Retinal pigment epithelial cell (primary cell): ENCODE results near the gene GPX7.

Experiments
- DNase-seq: peaks from one replicate; pipeline ENCODE4 v3.0.0-alpha.2; 2010; ENCODE audit warnings: low read depth
- H3K4me3 ChIP-seq: 2 replicates; pipeline ENCODE4 v1.5.1; 2011; ENCODE audit warnings: mild to moderate bottlenecking, low read length, control low read depth, moderate library complexity
- TF ChIP-seq, protein P1 (sequence below): conservative IDR thresholded peaks from 2 replicates; pipeline ENCODE4 v1.5.1; 2011; ENCODE audit warnings: low read depth, low read length, control low read depth, inconsistent platforms

The GPX7 gene

GRCh38 chr1:52635321-52636089 lies 33.3 kb downstream of the GPX7 start:
- TF ChIP-seq, protein P1, sequence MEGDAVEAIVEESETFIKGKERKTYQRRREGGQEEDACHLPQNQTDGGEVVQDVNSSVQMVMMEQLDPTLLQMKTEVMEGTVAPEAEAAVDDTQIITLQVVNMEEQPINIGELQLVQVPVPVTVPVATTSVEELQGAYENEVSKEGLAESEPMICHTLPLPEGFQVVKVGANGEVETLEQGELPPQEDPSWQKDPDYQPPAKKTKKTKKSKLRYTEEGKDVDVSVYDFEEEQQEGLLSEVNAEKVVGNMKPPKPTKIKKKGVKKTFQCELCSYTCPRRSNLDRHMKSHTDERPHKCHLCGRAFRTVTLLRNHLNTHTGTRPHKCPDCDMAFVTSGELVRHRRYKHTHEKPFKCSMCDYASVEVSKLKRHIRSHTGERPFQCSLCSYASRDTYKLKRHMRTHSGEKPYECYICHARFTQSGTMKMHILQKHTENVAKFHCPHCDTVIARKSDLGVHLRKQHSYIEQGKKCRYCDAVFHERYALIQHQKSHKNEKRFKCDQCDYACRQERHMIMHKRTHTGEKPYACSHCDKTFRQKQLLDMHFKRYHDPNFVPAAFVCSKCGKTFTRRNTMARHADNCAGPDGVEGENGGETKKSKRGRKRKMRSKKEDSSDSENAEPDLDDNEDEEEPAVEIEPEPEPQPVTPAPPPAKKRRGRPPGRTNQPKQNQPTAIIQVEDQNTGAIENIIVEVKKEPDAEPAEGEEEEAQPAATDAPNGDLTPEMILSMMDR = no peak
- DNase-seq = no peak
- H3K4me3 ChIP-seq = no peak overlapping the region

GRCh38 chr1:52636721-52637695 lies 34.8 kb downstream of the GPX7 start:
- TF ChIP-seq, protein P1 = no peak
- no peak overlapping the region for H3K4me3 ChIP-seq
- DNase-seq = no peak

GRCh38 chr1:52637946-52638345 lies 35.8 kb downstream of the GPX7 start:
- no peak for DNase-seq
- no peak overlapping the region for H3K4me3 ChIP-seq
- TF ChIP-seq, protein P1 = no peak

DNA sequence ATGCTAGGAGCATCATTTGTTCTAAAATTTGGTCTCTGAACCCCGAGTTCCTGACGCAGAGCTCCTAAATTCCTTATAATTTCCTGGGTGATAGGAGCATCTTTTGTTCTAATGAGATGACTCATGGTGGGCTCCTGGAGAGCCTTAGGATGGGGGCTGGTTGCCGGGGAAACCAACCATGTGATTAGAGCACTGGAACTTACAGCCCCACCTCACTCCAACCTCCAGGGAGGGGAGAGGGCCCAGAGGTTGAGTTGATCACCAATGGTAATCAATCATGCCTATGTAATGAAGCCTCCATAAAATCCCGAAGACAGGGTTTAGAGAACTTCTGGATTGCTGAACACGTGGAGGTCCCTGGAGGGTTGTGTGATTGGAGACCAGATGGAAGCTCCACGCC lies 38.5 kb downstream of the GPX7 start:
- TF ChIP-seq, protein P1 = no peak
- no peak overlapping the region for H3K4me3 ChIP-seq
- DNase-seq = no peak

- no peak for DNase-seq
- TF ChIP-seq, protein P1 = no peak
- H3K4me3 ChIP-seq = no peak overlapping the region
These were observed 39.1 kb downstream of the GPX7 start for GRCh38 chr1:52641307-52641706.

DNA sequence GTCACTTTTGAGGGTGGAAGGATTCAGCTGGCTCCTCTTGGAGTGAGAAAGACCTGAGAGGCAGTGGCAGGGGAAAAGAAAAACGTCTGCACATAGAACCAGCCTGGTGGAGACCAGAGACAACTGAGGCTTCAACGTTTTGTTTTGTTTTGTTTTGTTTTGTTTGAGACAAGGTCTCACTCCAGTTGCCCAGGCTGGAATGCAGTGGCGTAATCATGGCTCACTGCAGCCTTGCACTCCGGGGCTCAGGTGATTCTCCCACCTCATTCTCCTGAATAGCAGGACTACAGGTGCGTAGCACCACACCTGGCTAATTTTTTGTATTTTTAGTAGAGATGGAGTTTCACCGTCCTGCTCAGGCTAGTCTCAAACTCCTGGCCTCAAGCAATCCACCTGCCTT lies 43.1 kb downstream of the GPX7 start:
- H3K4me3 ChIP-seq = no peak overlapping the region
- TF ChIP-seq, protein P1 = no peak
- DNase-seq = no peak

DNA sequence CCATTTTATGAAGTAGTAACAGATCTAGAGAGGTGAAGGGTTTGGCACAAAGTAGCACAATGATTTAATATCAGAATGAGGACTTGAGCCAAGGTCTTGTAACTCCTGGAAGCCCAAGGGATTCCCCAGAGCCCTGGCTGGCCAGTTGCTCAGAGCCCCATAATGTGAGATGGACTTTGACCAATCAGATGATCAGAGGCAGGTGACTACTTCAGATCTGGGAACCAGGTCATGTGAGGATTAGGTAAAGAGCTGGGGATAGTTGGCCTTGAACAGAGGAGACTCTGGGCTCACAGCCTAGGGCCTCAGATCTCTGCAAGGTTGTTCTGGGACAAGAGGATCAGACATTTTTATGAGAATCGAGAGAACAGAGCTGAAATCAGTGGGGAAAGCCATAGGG lies 49.7 kb downstream of the GPX7 start:
- DNase-seq = peak; percentile 8
- no peak overlapping the region for H3K4me3 ChIP-seq
- TF ChIP-seq, protein P1 = no peak
